Measurements from ENCODE around the gene MICOS13. TPM values are rescaled to one million over a fixed set of nuclear protein-coding genes. Genes with fewer than 3 reads are reported as not detected.

The MICOS13 gene
- total and polyA plus RNA-seq, 4 donors, result 26.6 to 184 (median 77.6) TPM

DNA sequence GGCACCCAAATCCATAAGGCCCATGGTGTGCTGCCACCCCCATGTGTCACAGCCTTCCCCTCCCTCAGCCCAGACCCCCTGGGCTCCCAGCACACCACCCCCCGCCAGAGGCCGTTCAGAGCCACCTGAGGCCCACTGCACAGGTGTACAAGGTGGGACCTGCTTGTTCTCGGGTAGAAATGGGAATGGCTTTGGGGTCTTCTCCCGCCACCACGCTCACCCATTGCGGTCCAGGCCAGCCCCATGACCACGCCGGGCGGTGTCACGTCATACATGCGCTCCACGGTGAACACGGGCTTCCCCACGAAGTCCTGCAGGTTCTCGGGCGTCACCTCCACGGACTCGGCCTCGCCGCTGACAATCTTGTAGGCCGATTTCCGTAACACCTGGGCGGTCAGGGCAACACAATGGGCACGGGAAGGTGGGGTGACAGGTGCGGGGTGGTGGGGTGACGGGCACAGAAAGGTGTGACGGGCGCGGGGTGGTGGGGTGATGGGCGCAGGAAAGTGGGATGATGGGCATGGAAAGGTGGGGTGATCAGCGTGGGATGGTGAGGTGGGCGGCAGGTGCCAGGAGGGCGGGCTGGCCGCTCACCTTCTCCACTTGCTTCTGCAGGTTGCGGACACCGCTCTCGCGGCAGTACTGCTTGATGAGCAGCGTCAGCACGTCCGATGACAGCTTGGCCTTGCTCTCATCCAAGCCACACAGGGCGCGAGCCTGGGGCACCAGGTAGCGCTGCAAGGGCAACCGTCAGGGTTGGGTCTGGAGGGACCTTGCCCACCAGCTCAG is 14.0 kb upstream of the MICOS13 start:
- WGBS, 2 donors, result 92 to 93% methylated on average over 45 of the region's 45 CpGs
- TF ChIP-seq, protein P1, sequence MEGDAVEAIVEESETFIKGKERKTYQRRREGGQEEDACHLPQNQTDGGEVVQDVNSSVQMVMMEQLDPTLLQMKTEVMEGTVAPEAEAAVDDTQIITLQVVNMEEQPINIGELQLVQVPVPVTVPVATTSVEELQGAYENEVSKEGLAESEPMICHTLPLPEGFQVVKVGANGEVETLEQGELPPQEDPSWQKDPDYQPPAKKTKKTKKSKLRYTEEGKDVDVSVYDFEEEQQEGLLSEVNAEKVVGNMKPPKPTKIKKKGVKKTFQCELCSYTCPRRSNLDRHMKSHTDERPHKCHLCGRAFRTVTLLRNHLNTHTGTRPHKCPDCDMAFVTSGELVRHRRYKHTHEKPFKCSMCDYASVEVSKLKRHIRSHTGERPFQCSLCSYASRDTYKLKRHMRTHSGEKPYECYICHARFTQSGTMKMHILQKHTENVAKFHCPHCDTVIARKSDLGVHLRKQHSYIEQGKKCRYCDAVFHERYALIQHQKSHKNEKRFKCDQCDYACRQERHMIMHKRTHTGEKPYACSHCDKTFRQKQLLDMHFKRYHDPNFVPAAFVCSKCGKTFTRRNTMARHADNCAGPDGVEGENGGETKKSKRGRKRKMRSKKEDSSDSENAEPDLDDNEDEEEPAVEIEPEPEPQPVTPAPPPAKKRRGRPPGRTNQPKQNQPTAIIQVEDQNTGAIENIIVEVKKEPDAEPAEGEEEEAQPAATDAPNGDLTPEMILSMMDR (IDR thresholded peaks at IDR 0.05; ENCODE audit: control extremely low read depth, extremely low read depth), result no peak
- DNase-seq (no peak), ATAC-seq (ENCODE audit: insufficient read depth, low FRiP score) (no peak)
- Histone ChIP-seq H3K4me1 (ENCODE audit: control insufficient read depth in 5 of 5, insufficient read depth in 5 of 5, low read length in 5 of 5) (peaks cover 0 to 12% (median 3%) of the 10 kb centered on the region in 5 donors), H3K27ac (ENCODE audit: low read depth in 1 of 2, low read length in 1 of 2) (no peak overlapping the region), H3K36me3 (ENCODE audit: control insufficient read depth in 4 of 4, insufficient read depth in 4 of 4, low read length in 4 of 4) (peaks cover 8 to 77% (median 31%) of the 10 kb centered on the region in 4 donors), H3K9ac (ENCODE audit: insufficient read depth in 1 of 2, low read length in 2 of 2) (no peak overlapping the region), H3K4me3 (no peak overlapping the region), H3K27me3 (ENCODE audit: control insufficient read depth in 3 of 3, insufficient read depth in 3 of 3, low read length in 2 of 3) (no peaks in the 10 kb centered on the region), H3K9me3 (ENCODE audit: control insufficient read depth in 4 of 4, insufficient read depth in 3 of 4, low read length in 3 of 4) (no peaks in the 10 kb centered on the region)

DNA sequence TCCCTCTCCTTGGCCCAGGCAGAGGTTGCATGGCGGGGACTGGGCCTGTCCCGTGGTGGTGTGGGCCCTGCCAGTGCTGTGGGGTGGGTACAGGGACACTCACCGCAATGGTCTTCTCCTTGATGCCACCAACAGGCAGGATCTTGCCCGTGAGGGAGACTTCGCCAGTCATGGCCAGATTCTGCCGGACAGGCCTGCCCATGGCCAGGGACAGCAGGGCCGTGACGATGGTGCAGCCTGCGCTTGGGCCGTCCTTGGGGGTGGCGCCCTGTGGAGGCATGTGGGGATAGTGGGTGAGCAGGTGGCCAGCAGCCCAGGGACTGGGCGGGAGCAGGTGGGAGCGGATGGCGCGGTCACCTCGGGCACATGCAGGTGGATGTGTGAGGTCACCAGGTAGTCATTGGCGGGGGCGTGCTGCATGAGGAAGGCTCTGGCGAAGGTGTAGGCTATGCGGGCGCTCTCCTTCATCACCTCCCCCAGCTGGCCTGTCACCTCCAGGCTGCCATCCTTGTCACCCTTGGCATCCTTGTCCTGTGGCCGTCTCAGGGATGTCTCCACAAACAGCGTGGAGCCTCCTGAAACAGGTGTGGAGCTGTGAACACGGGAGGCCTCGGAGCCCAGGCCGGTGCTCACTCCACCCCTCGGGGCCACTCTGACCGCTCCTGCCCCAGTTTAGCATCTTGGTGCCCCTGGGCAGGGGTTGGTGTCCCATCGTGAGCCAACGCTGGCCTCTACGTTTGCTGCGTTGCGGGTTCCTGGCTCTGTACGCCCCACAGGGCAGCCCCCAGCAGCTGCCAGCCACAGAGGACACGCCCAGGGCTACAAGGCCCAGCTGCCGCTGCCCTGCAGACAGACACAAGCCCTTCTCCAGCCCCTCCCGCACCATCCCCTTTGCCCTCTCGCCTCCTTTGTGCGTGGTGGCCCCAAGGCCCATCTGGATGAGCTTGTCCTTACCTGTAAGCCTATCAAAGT is 13.2 kb upstream of the MICOS13 start:
- Histone ChIP-seq H3K9ac (ENCODE audit: insufficient read depth in 1 of 2, low read length in 2 of 2) (no peak overlapping the region), H3K9me3 (ENCODE audit: control insufficient read depth in 4 of 4, insufficient read depth in 3 of 4, low read length in 3 of 4) (no peaks in the 10 kb centered on the region), H3K36me3 (ENCODE audit: control insufficient read depth in 4 of 4, insufficient read depth in 4 of 4, low read length in 4 of 4) (peaks cover 5 to 68% (median 28%) of the 10 kb centered on the region in 4 donors), H3K27ac (ENCODE audit: low read depth in 1 of 2, low read length in 1 of 2) (no peak overlapping the region), H3K27me3 (ENCODE audit: control insufficient read depth in 3 of 3, insufficient read depth in 3 of 3, low read length in 2 of 3) (no peaks in the 10 kb centered on the region), H3K4me1 (ENCODE audit: control insufficient read depth in 5 of 5, insufficient read depth in 5 of 5, low read length in 5 of 5) (peaks cover 0 to 12% (median 3%) of the 10 kb centered on the region in 5 donors), H3K4me3 (no peak overlapping the region)
- WGBS, 2 donors, result 87 to 90% methylated on average over 39 of the region's 39 CpGs
- ATAC-seq (ENCODE audit: insufficient read depth, low FRiP score) (no peak), DNase-seq (no peak)
- TF ChIP-seq, protein P1 (IDR thresholded peaks at IDR 0.05; ENCODE audit: control extremely low read depth, extremely low read depth), result no peak

DNA sequence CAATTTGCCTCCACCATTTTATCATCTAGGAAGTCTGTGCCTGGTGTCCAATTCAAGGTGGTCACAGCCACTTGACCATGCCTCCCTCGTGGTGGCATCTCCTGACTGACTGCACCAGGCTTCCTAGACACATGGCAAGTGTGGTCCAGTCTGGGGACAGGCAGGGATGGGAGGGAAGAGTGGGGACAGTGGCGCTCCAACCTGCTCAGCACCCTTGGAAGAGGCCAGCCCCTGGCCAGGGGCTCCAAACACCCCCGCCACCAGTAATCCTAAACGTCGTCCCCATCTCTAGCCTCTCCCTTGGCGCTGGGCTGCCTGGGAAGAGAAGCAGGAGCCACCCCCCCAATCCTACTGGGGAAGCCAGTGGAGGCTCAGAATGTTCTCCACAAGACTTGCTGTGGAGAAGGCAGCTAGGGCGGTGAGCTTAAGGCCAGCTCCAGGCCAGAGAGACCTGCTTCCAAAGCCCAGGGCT is 12.4 kb upstream of the MICOS13 start:
- Histone ChIP-seq H3K4me3 (no peak overlapping the region), H3K27me3 (ENCODE audit: control insufficient read depth in 3 of 3, insufficient read depth in 3 of 3, low read length in 2 of 3) (no peaks in the 10 kb centered on the region), H3K9ac (ENCODE audit: insufficient read depth in 1 of 2, low read length in 2 of 2) (no peak overlapping the region), H3K36me3 (ENCODE audit: control insufficient read depth in 4 of 4, insufficient read depth in 4 of 4, low read length in 4 of 4) (peaks cover 5 to 61% (median 28%) of the 10 kb centered on the region in 4 donors), H3K27ac (ENCODE audit: low read depth in 1 of 2, low read length in 1 of 2) (no peak overlapping the region), H3K9me3 (ENCODE audit: control insufficient read depth in 4 of 4, insufficient read depth in 3 of 4, low read length in 3 of 4) (no peaks in the 10 kb centered on the region), H3K4me1 (ENCODE audit: control insufficient read depth in 5 of 5, insufficient read depth in 5 of 5, low read length in 5 of 5) (peaks cover 0 to 12% (median 3%) of the 10 kb centered on the region in 5 donors)
- 83 to 86% methylated on average over 7 of the region's 7 CpGs for WGBS, 2 donors
- ATAC-seq (ENCODE audit: insufficient read depth, low FRiP score), result no peak
- no peak for DNase-seq
- TF ChIP-seq, protein P1 (IDR thresholded peaks at IDR 0.05; ENCODE audit: control extremely low read depth, extremely low read depth), result no peak
